K562 (cell line): ENCODE measurements around the gene ZNF709. TPM values are rescaled to one million over a fixed set of nuclear protein-coding genes. Genes with fewer than 3 reads are reported as not detected.

ENCODE experiments used
- ATAC-seq: fragments of 200-7000 bp; cut with Tn5 transposase; 3 replicates; pipeline ENCODE4 v1.9.1; 2020; ENCODE audit warnings: moderate library complexity
- BruUV-seq: library from RNA; stranded (reverse); fragments of 400-500 nt; replicated peaks from 2 replicates; lab custom pipeline; 2021; lab: Mats Ljungman, UMichigan
- CTCF ChIA-PET: fragments of 300-600 bp; formaldehyde crosslinking; extraction: SDS; loops from one replicate; lab custom pipeline; 2021; ENCODE audit warnings: low intra/inter-chr PET ratio; lab: Yijun Ruan, JAX
- POLR2A ChIA-PET: fragments of 300-600, 350-650 bp; sonication (Branson Sonifier 250); formaldehyde crosslinking; extraction: SDS; loops from one replicate; lab custom pipeline; 2021; ENCODE audit warnings: antibody characterized with exemption, inconsistent platforms; lab: Yijun Ruan, JAX
- DNase-seq, 4 experiments: peaks; one replicate each; pipeline versions ENCODE4 v3.0.0 to v3.0.0-alpha.2; 2011 to 2018; ENCODE audit warnings: low spot score in 3 of 4, mixed read lengths in 3 of 4; ENCODE audit errors: extremely low read depth in 1 of 4
- FAIRE-seq: peaks from 2 replicates; lab custom pipeline; 2011; peaks lifted over from hg19 to GRCh38; lab: Jason Lieb, UNC
- H2AFZ ChIP-seq: 2 replicates; pipeline ENCODE4 v1.6.0; 2011; ENCODE audit warnings: low read depth, low read length, control low read depth, inconsistent platforms
- H3K27ac ChIP-seq: fragments of 200-600 bp; 3 replicates; pipeline ENCODE4 v1.8.0; 2011; ENCODE audit warnings: low read depth, mild to moderate bottlenecking, control low read depth, inconsistent platforms, low read length, moderate library complexity, mixed read lengths; ENCODE audit errors: extremely low read depth
- H3K27me3 ChIP-seq, 2 experiments: fragments of 300-600 bp in 1 of 2; 2 replicates in 1 of 2; 3 replicates in 1 of 2; pipeline versions ENCODE4 v1.6.0 to v1.8.0; 2011; ENCODE audit warnings: inconsistent platforms in 2 of 2, low read length in 2 of 2, mild to moderate bottlenecking in 1 of 2, mixed read lengths in 1 of 2, moderate library complexity in 1 of 2; ENCODE audit not compliant: control insufficient read depth in 2 of 2, insufficient read depth in 2 of 2
- H3K36me3 ChIP-seq: fragments of 300-600 bp; 3 replicates; pipeline ENCODE4 v1.8.0; 2011; ENCODE audit warnings: mild to moderate bottlenecking, low read length, inconsistent platforms; ENCODE audit not compliant: control insufficient read depth, insufficient read depth
- H3K4me1 ChIP-seq, 2 experiments: fragments of 200-600 bp in 1 of 2; replicated peaks in 1 of 2; 2 replicates in 1 of 2; 3 replicates in 1 of 2; pipeline versions ENCODE4 v1.5.1 to v1.8.0; 2011; ENCODE audit warnings: inconsistent platforms in 2 of 2, low read length in 2 of 2, mild to moderate bottlenecking in 1 of 2, mixed read lengths in 1 of 2, moderate library complexity in 1 of 2; ENCODE audit not compliant: control insufficient read depth in 2 of 2, insufficient read depth in 2 of 2
- H3K4me2 ChIP-seq: 2 replicates; pipeline ENCODE4 v1.6.1; 2011; ENCODE audit warnings: low read length, control low read depth, inconsistent platforms, mixed read lengths; ENCODE audit not compliant: insufficient read depth
- H3K4me3 ChIP-seq: fragments of 200-600 bp; sonication (generic), shearing (Covaris generic); 2 replicates; pipeline ENCODE4 v1.5.1; 2016; ENCODE audit warnings: control low read depth, inconsistent platforms
- H3K79me2 ChIP-seq: fragments of 200-600 bp; 3 replicates; pipeline ENCODE4 v1.8.0; 2011; ENCODE audit warnings: low read length, inconsistent platforms; ENCODE audit not compliant: control insufficient read depth, insufficient read depth
- H3K9ac ChIP-seq, 2 experiments: 2 replicates each; pipeline versions ENCODE4 v1.6.0 to v1.6.1; 2011; ENCODE audit warnings: low read depth in 2 of 2, low read length in 2 of 2, control low read depth in 1 of 2, inconsistent platforms in 1 of 2, mild to moderate bottlenecking in 1 of 2, mixed read lengths in 1 of 2; ENCODE audit not compliant: insufficient read depth in 1 of 2
- H3K9me1 ChIP-seq: one replicate; pipeline ENCODE4 v1.6.0; 2011; ENCODE audit warnings: inconsistent platforms, mild to moderate bottlenecking, low read length, moderate library complexity; ENCODE audit not compliant: control insufficient read depth, insufficient read depth
- H3K9me3 ChIP-seq: replicated peaks from 2 replicates; pipeline ENCODE4 v1.5.1; 2011; ENCODE audit warnings: low read depth, low read length, inconsistent platforms; ENCODE audit not compliant: control insufficient read depth, insufficient read depth
- H4K20me1 ChIP-seq: replicated peaks from 2 replicates; pipeline ENCODE4 v1.6.1; 2011; ENCODE audit warnings: low read length, inconsistent platforms, mixed read lengths; ENCODE audit not compliant: control insufficient read depth, insufficient read depth
- CBX5 ChIP-seq: IDR thresholded peaks from 2 replicates; pipeline ENCODE4 v1.6.1; 2014; ENCODE audit warnings: low read depth, borderline replicate concordance
- NELFE ChIP-seq: IDR thresholded peaks from 2 replicates; pipeline ENCODE4 v1.6.1; 2011; ENCODE audit warnings: mild to moderate bottlenecking; ENCODE audit not compliant: insufficient read depth, insufficient read length
- SREBF2 ChIP-seq: sonication (generic); formaldehyde crosslinking; IDR thresholded peaks from 2 replicates; pipeline ENCODE4 v1.4.0; 2020; ENCODE audit warnings: mild to moderate bottlenecking, missing genetic modification reagents
- ZNF217 ChIP-seq: sonication (generic); formaldehyde crosslinking; IDR thresholded peaks from 2 replicates; pipeline ENCODE4 v1.8.0; 2022; ENCODE audit warnings: mild to moderate bottlenecking, missing genetic modification reagents
- WGBS: fragments of 100-300 bp; shearing (Covaris generic); methylation state at CpG from one replicate; pipeline ENCODE4 v1.1.6; 2016; ENCODE audit warnings: low coverage, mixed read lengths; ENCODE audit not compliant: insufficient coverage; ENCODE audit errors: missing lambda C conversion rate; 5-methylcytosine and 5-hydroxymethylcytosine counted together
- in situ Hi-C: fragments of 300-500 bp; cut with MboI; formaldehyde crosslinking; loops from 4 replicates; pipeline ENCODE4 v1.15.0; 2018; ENCODE audit warnings: inconsistent platforms, mixed read lengths
- intact Hi-C: fragments of 100-400 bp; cut with micrococcal nuclease; formaldehyde crosslinking; loops from 2 replicates; pipeline ENCODE4 v1.14.2; 2022
- polyA plus RNA-seq, 8 experiments: library from polyadenylated mRNA; depleted of rRNA in 4 of 8; stranded (reverse) in 5 of 8; unstranded in 3 of 8; fragments of >200 nt; fragmentation: Nextera tagmentation in 2 of 8; fragmentation: Illumina TruSeq in 1 of 8; extraction: Ambion mirVana in 2 of 8; extraction: Trizol in 1 of 8; gene quantifications; 2 replicates each; pipeline versions ENCODE4 v1.2.1 to v1.2.3, GENCODE V29; 2011 to 2014; ENCODE audit warnings: inconsistent platforms in 1 of 8, missing spikeins in 1 of 8
- total RNA-seq, 7 experiments: library from RNA; depleted of rRNA in 6 of 7; stranded (reverse); fragments of >200 nt in 6 of 7; fragmentation: Illumina TruSeq in 2 of 7; extraction: Trizol in 2 of 7; gene quantifications; 2 replicates each; pipeline versions ENCODE4 v1.2.1 to v1.2.3, GENCODE V29; 2011 to 2021; ENCODE audit warnings: low replicate concordance in 1 of 7
- TF ChIP-seq, protein P1 (sequence below): fragments of 250-450 bp; sonication (Bioruptor Pico); IDR thresholded peaks from 2 replicates; pipeline ENCODE4 v1.8.0; 2022; ENCODE audit warnings: moderate library complexity, mild to moderate bottlenecking, inconsistent platforms
- TF ChIP-seq, protein P2 (sequence below): sonication (generic); formaldehyde crosslinking; IDR thresholded peaks from 2 replicates; pipeline ENCODE4 v1.8.0; 2022; ENCODE audit warnings: missing genetic modification reagents, mild to moderate bottlenecking, borderline replicate concordance
- TF ChIP-seq, protein P3 (sequence below): fragments of 450-650 bp; IDR thresholded peaks from 2 replicates; pipeline ENCODE4 v1.6.1; 2016; ENCODE audit warnings: mild to moderate bottlenecking, moderate library complexity

Gene ZNF709
- total and polyA plus RNA-seq, 9 of the 15 experiments (the other 6 are each of a cell fraction or from before 2014, with no cell fraction given): 0.07 to 0.69 (median 0.18) TPM

DNA sequence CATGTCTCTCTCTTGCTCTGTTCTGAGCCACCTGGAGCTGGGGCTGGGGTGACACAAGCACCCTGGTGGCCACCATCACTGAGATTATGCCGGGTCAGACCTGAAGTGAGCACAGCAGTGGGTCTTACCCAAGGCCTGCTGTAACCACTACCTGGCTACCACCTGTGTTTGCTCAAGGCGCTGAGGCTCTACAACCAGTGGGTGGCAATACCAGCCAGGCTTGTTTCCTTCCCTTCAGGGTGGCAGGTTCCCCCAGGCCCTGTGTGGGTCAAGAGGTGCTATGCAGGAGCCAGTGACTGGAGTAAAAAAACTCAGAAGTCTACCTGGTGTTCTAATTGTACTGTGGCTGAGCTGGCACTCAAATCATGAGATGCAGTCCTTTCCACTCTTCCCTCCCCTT lies 35.8 kb downstream of the ZNF709 start:
- no peaks in the 10 kb centered on the region for H4K20me1 ChIP-seq
- H3K27me3 ChIP-seq: no peaks in the 10 kb centered on the region; a peak in 1 of 5 replicates
- H3K9me1 ChIP-seq: no peaks in the 10 kb centered on the region
- no peak overlapping the region for H3K4me2 ChIP-seq
- no peaks in the 10 kb centered on the region for H3K36me3 ChIP-seq
- no peaks in the 10 kb centered on the region for H3K79me2 ChIP-seq
- WGBS: 0% methylated on average over 2 of the region's 2 CpGs
- H3K4me1 ChIP-seq: no peaks in the 10 kb centered on the region
- ATAC-seq (no peak), DNase-seq (no peak), FAIRE-seq (no peak)
- ChIA-PET POLR2A (no interaction called here), CTCF (no interaction called here)
- H3K9me3 ChIP-seq: no peaks in the 10 kb centered on the region
- H2AFZ ChIP-seq: no peak overlapping the region
- intact Hi-C loops (no loop called here), in situ Hi-C loops (no loop called here)
- no TSS peak for BruUV-seq
- no peak overlapping the region for H3K4me3 ChIP-seq
- no peak overlapping the region for H3K9ac ChIP-seq
- no peak overlapping the region for H3K27ac ChIP-seq
- TF ChIP-seq, protein P1, sequence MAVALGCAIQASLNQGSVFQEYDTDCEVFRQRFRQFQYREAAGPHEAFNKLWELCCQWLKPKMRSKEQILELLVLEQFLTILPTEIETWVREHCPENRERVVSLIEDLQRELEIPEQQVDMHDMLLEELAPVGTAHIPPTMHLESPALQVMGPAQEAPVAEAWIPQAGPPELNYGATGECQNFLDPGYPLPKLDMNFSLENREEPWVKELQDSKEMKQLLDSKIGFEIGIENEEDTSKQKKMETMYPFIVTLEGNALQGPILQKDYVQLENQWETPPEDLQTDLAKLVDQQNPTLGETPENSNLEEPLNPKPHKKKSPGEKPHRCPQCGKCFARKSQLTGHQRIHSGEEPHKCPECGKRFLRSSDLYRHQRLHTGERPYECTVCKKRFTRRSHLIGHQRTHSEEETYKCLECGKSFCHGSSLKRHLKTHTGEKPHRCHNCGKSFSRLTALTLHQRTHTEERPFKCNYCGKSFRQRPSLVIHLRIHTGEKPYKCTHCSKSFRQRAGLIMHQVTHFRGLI (CRISPR knock-in tag): no peak
- TF ChIP-seq NELFE (no peak), ZNF217 (CRISPR knock-in tag) (no peak), CBX5 (no peak), SREBF2 (CRISPR knock-in tag) (no peak)
- TF ChIP-seq, protein P2, sequence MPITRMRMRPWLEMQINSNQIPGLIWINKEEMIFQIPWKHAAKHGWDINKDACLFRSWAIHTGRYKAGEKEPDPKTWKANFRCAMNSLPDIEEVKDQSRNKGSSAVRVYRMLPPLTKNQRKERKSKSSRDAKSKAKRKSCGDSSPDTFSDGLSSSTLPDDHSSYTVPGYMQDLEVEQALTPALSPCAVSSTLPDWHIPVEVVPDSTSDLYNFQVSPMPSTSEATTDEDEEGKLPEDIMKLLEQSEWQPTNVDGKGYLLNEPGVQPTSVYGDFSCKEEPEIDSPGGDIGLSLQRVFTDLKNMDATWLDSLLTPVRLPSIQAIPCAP (CRISPR knock-in tag): no peak
- TF ChIP-seq, protein P3, sequence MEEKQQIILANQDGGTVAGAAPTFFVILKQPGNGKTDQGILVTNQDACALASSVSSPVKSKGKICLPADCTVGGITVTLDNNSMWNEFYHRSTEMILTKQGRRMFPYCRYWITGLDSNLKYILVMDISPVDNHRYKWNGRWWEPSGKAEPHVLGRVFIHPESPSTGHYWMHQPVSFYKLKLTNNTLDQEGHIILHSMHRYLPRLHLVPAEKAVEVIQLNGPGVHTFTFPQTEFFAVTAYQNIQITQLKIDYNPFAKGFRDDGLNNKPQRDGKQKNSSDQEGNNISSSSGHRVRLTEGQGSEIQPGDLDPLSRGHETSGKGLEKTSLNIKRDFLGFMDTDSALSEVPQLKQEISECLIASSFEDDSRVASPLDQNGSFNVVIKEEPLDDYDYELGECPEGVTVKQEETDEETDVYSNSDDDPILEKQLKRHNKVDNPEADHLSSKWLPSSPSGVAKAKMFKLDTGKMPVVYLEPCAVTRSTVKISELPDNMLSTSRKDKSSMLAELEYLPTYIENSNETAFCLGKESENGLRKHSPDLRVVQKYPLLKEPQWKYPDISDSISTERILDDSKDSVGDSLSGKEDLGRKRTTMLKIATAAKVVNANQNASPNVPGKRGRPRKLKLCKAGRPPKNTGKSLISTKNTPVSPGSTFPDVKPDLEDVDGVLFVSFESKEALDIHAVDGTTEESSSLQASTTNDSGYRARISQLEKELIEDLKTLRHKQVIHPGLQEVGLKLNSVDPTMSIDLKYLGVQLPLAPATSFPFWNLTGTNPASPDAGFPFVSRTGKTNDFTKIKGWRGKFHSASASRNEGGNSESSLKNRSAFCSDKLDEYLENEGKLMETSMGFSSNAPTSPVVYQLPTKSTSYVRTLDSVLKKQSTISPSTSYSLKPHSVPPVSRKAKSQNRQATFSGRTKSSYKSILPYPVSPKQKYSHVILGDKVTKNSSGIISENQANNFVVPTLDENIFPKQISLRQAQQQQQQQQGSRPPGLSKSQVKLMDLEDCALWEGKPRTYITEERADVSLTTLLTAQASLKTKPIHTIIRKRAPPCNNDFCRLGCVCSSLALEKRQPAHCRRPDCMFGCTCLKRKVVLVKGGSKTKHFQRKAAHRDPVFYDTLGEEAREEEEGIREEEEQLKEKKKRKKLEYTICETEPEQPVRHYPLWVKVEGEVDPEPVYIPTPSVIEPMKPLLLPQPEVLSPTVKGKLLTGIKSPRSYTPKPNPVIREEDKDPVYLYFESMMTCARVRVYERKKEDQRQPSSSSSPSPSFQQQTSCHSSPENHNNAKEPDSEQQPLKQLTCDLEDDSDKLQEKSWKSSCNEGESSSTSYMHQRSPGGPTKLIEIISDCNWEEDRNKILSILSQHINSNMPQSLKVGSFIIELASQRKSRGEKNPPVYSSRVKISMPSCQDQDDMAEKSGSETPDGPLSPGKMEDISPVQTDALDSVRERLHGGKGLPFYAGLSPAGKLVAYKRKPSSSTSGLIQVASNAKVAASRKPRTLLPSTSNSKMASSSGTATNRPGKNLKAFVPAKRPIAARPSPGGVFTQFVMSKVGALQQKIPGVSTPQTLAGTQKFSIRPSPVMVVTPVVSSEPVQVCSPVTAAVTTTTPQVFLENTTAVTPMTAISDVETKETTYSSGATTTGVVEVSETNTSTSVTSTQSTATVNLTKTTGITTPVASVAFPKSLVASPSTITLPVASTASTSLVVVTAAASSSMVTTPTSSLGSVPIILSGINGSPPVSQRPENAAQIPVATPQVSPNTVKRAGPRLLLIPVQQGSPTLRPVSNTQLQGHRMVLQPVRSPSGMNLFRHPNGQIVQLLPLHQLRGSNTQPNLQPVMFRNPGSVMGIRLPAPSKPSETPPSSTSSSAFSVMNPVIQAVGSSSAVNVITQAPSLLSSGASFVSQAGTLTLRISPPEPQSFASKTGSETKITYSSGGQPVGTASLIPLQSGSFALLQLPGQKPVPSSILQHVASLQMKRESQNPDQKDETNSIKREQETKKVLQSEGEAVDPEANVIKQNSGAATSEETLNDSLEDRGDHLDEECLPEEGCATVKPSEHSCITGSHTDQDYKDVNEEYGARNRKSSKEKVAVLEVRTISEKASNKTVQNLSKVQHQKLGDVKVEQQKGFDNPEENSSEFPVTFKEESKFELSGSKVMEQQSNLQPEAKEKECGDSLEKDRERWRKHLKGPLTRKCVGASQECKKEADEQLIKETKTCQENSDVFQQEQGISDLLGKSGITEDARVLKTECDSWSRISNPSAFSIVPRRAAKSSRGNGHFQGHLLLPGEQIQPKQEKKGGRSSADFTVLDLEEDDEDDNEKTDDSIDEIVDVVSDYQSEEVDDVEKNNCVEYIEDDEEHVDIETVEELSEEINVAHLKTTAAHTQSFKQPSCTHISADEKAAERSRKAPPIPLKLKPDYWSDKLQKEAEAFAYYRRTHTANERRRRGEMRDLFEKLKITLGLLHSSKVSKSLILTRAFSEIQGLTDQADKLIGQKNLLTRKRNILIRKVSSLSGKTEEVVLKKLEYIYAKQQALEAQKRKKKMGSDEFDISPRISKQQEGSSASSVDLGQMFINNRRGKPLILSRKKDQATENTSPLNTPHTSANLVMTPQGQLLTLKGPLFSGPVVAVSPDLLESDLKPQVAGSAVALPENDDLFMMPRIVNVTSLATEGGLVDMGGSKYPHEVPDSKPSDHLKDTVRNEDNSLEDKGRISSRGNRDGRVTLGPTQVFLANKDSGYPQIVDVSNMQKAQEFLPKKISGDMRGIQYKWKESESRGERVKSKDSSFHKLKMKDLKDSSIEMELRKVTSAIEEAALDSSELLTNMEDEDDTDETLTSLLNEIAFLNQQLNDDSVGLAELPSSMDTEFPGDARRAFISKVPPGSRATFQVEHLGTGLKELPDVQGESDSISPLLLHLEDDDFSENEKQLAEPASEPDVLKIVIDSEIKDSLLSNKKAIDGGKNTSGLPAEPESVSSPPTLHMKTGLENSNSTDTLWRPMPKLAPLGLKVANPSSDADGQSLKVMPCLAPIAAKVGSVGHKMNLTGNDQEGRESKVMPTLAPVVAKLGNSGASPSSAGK: no peak
